SK-N-MC (cell line): ENCODE measurements around the gene BBIP1.

Experiments used
- EZH2 ChIP-seq: fragments of 200-600 bp; sonication (generic); IDR thresholded peaks from one replicate; pipeline ENCODE4 v1.6.1; 2017; ENCODE audit warnings: antibody characterized with exemption
- POLR2AphosphoS5 ChIP-seq: IDR thresholded peaks from 2 replicates; pipeline ENCODE4 v1.6.1; 2012; ENCODE audit warnings: mild to moderate bottlenecking, low read depth, low read length, borderline replicate concordance

DNA sequence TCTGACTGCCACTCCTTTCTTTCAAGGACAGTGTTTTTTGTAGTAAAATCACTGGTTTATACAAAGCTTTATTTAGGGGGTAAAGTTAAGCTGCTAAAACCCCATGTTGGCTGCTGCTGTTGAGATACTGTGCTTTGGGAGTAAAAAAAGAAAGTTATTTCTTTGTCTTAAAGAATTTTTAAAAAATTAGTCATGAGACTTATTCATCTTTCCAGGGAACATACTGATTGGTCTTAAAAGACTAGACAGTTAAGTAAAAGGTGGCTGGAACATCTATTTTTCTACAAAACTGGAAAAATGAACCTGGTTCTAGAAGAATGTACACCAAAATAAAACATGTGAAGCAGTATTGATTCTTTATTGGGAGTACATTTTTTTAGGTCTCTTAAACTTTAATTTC lies 20.6 kb downstream of the BBIP1 start:
- TF ChIP-seq EZH2 = no peak
- TF ChIP-seq POLR2AphosphoS5 = no peak
